Peyer's patch (tissue), 4 donors: ENCODE results near the gene MLX. TPM values are rescaled to one million over a fixed set of nuclear protein-coding genes. Genes with fewer than 3 reads are reported as not detected.
A peak's percentile ranks its signal among the peaks of the same experiment; 100 is the strongest.

Source experiments
- DNase-seq, 3 donors: peaks; one replicate each; pipeline ENCODE4 v3.0.0-alpha.2; 2017 to 2019
- H3K27ac ChIP-seq, 4 donors: fragments of 200-600 bp; sonication (generic); one replicate each; pipeline ENCODE4 v1.5.1; 2016 to 2019
- H3K27me3 ChIP-seq, 2 donors: fragments of 200-600 bp; sonication (generic); one replicate each; pipeline ENCODE4 v1.5.1; 2019
- H3K36me3 ChIP-seq, 3 donors: fragments of 200-600 bp; sonication (generic); one replicate each; pipeline ENCODE4 v1.5.1; 2016 to 2019
- H3K4me1 ChIP-seq, 4 donors: fragments of 200-600 bp; sonication (generic); one replicate each; pipeline ENCODE4 v1.5.1; 2016 to 2019
- H3K4me3 ChIP-seq, 4 donors: fragments of 200-600 bp; sonication (generic); 1 replicate in 3 of 4; 2 replicates in 1 of 4; pipeline ENCODE4 v1.5.1; 2016 to 2019; ENCODE audit warnings: mild to moderate bottlenecking in 1 of 4
- H3K9me3 ChIP-seq, 4 donors: fragments of 200-600 bp; sonication (generic); one replicate each; pipeline ENCODE4 v1.5.1; 2016 to 2019; ENCODE audit warnings: mild to moderate bottlenecking in 1 of 4
- CTCF ChIP-seq, 6 experiments: fragments of 450-650 bp in 4 of 6; fragments of 200-600 bp in 2 of 6; sonication (generic) in 1 of 6; IDR thresholded peaks; one replicate each; pipeline ENCODE4 v1.5.1; 2017 to 2019; ENCODE audit warnings: antibody characterized with exemption in 6 of 6, mild to moderate bottlenecking in 3 of 6, moderate library complexity in 1 of 6
- POLR2A ChIP-seq, 2 donors: fragments of 450-650 bp; IDR thresholded peaks; one replicate each; pipeline ENCODE4 v1.5.1; 2017; ENCODE audit warnings: antibody characterized with exemption in 2 of 2, mild to moderate bottlenecking in 2 of 2, moderate library complexity in 2 of 2
- total RNA-seq, 4 donors: library from RNA; depleted of rRNA; stranded (reverse); fragments of >200 nt; gene quantifications; one replicate each; pipeline ENCODE4 v1.1.0, GENCODE V29; 2016

MLX gene
- total RNA-seq, 4 donors from 2014 or later = 65.2 to 180 (median 133) TPM

DNA sequence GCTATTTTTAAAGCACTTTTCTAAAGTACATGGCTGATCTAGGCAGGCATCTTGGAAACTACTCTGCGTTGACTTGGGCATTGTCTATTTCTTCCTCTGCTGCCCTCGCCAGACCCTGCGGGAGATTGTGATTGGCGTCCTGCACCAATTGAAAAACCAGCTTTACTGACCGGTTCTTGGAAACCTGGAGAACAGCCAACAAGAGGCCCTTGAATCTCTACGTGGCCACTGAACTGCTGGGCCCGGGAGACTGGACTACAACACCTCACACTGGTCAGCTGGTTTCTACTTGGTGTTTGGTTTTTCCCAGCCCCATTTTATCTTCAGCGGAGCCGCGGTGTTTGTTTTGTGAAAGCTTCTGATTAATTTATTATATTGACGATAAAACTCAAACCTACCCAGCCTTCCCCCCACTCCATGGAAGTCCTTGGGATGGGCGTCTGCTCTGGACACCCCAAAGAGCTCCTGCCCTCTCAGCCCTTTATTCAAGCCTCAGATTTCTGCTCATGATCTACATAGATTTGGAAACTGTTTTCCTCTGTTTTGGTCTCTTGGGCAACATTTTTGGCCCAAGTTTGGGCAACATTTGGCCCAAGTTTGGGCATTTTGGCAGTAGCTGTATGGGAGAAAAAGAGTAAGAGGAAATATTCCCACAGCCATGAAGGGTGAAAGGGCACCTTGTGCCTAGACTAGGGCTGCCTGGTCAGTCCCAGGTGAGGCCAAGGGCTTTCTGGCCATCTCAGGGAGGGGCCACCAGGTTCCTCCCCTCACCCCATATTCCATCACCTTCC lies 4.7 kb downstream of the MLX start:
- Histone ChIP-seq H3K9me3 (no peaks in the 10 kb centered on the region), H3K36me3 (peaks cover 0 to 71% (median 0%) of the 10 kb centered on the region in 3 donors), H3K4me3 (no peak overlapping the region), H3K27ac (no peak overlapping the region), H3K27me3 (no peaks in the 10 kb centered on the region), H3K4me1 (peaks cover 0 to 19% (median 10%) of the 10 kb centered on the region in 4 donors)
- DNase-seq = peak in 1 of 3 donors; percentile 25
- TF ChIP-seq CTCF (IDR thresholded peaks at IDR 0.05) (no peak), POLR2A (IDR thresholded peaks at IDR 0.05) (no peak)

DNA sequence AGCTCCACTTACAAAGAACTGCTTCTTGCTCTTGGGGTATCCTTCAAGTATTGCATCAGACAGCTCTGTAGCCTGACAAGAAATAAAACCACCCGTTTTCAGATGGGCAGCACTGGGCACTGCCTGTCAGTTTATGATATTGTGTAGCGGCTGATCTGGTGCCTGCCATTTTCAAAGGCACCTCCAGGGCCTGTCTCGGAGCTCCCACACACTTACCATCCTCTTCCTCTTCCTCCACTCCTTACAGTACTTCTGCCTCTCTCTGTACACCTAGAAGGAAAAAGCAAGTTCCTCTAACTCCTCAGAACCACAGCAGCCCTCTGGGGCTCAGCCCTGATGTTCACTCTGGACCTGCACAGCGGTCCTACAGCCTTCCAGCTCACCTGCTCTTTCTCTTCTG lies 6.2 kb downstream of the MLX start:
- no peaks in the 10 kb centered on the region for H3K9me3 ChIP-seq
- H3K4me3 ChIP-seq = no peak overlapping the region
- no peak for TF ChIP-seq CTCF (IDR thresholded peaks at IDR 0.05)
- no peak for TF ChIP-seq POLR2A (IDR thresholded peaks at IDR 0.05)
- peak in 1 of 3 donors; percentile 13 for DNase-seq
- H3K4me1 ChIP-seq = peaks cover 0 to 24% (median 9%) of the 10 kb centered on the region in 4 donors
- no peak overlapping the region for H3K27ac ChIP-seq
- no peaks in the 10 kb centered on the region for H3K27me3 ChIP-seq
- H3K36me3 ChIP-seq = peaks cover 0 to 71% (median 0%) of the 10 kb centered on the region in 3 donors

GRCh38 chr17:42574463-42574862 lies 7.6 kb downstream of the MLX start:
- no peak for TF ChIP-seq CTCF (IDR thresholded peaks at IDR 0.05)
- no peak for TF ChIP-seq POLR2A (IDR thresholded peaks at IDR 0.05)
- Histone ChIP-seq H3K27ac (no peak overlapping the region), H3K4me1 (peaks cover 0 to 22% (median 6%) of the 10 kb centered on the region in 4 donors), H3K4me3 (no peak overlapping the region), H3K27me3 (no peaks in the 10 kb centered on the region), H3K9me3 (no peaks in the 10 kb centered on the region), H3K36me3 (peaks cover 0 to 59% (median 0%) of the 10 kb centered on the region in 3 donors)
- DNase-seq = no peak

DNA sequence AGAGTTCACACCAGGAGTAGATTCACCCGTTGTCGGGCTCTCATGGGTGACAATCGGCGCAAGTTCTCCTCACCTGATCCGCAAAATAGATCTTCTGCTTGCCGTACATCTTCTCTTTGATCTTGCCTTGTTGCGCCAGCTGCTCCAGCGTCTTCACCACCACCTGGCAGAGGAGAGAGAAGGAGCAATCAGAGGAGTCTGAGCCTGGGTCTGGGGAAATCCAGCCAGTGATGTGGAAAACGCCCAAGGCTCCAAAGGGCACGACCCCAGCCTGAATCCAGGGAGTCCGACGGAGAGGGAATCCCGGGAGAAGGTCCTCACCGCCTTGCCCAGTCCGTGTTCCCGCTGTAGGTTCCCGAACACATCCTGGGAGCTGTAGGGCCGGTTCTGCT lies 10.2 kb downstream of the MLX start:
- H3K27me3 ChIP-seq = no peaks in the 10 kb centered on the region
- peak overlapping the region; percentile 48 to 89 (median 60) for H3K4me3 ChIP-seq
- peaks cover 0 to 49% (median 0%) of the 10 kb centered on the region in 3 donors for H3K36me3 ChIP-seq
- H3K4me1 ChIP-seq = peaks cover 0 to 22% (median 6%) of the 10 kb centered on the region in 4 donors
- no peak for TF ChIP-seq POLR2A (IDR thresholded peaks at IDR 0.05)
- TF ChIP-seq CTCF (IDR thresholded peaks at IDR 0.05) = no peak
- no peak for DNase-seq
- no peaks in the 10 kb centered on the region for H3K9me3 ChIP-seq
- peak overlapping the region; percentile 19 to 92 (median 86) for H3K27ac ChIP-seq

DNA sequence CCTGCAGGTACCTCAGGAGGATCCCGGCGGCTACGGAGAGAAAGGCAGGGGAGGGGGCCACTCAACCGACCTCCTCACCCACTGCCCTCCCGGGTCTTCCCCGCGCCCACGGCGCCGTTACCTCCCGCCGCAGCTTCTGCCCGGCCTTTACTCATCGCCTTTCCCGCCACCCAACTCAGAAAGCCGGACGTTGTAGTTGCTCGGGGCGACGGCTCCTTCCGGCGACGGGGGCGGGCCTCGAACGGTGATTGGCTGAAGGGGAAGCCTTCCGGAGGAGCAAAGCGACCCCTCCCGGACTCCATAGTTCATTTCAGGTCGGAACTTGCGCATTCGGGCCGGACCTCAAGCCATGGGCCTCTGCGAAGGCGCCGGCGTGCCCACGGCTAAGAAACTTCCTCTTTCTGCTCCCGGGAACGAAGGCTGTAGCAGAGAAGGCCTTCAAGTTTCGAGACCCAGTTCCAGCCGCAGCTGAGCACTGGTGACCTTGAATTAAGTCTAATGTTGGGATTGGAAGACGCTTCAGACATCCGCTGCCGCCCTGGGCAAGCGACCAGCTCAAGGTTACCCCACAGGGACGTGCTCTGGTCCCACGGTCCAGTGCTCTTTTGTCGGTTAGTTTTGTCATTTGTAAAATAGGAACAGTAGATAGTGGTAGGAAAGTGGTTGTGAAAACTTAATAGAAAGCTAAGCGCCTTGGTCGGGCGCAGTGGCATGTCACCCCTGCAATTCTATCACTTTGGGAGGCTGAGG lies 10.8 kb downstream of the MLX start, which contains the start of gene PSMC3IP:
Gene PSMC3IP, minus strand, starts transcription at position 198 of the 750 bp plus-strand sequence. Its CDS starts 43 bp downstream, at position 155.
- TF ChIP-seq CTCF (IDR thresholded peaks at IDR 0.05) = peak in 5 of 6 experiments; percentile 24 to 59 (median 50)
- peak; percentile 78 to 82 for TF ChIP-seq POLR2A (IDR thresholded peaks at IDR 0.05)
- no peaks in the 10 kb centered on the region for H3K27me3 ChIP-seq
- DNase-seq = peak; percentile 92 to 98 (median 96)
- peak within 1 kb of the TSS; percentile 48 to 89 (median 60) for H3K4me3 ChIP-seq
- H3K4me1 ChIP-seq = peaks cover 0 to 22% (median 6%) of the 10 kb centered on the region in 4 donors
- peak within 1 kb of the TSS; percentile 81 to 92 (median 87) for H3K27ac ChIP-seq
- H3K9me3 ChIP-seq = no peaks in the 10 kb centered on the region
- H3K36me3 ChIP-seq = peaks cover 0 to 49% (median 0%) of the 10 kb centered on the region in 3 donors
